ENCODE results near the gene TNC. TPM values are rescaled to one million over a fixed set of nuclear protein-coding genes. Genes with fewer than 3 reads are reported as not detected.

TNC gene
- polyA plus RNA-seq, 1 donor, result 43.4 TPM

GRCh38 chr9:115013998-115014397 lies 104.0 kb downstream of the TNC start:
- no peak for DNase-seq (ENCODE audit: low read depth)

GRCh38 chr9:115012486-115012885 lies 105.5 kb downstream of the TNC start:
- no peak for DNase-seq (ENCODE audit: low read depth)

- DNase-seq (ENCODE audit: low read depth), result no peak
Measured at GRCh38 chr9:115010874-115011273, 107.1 kb downstream of the TNC start.

GRCh38 chr9:115008536-115009270 lies 109.3 kb downstream of the TNC start:
- no peak for DNase-seq (ENCODE audit: low read depth)

GRCh38 chr9:115006660-115007059 lies 111.3 kb downstream of the TNC start:
- no peak for DNase-seq (ENCODE audit: low read depth)

GRCh38 chr9:115005322-115005721 lies 112.6 kb downstream of the TNC start:
- no peak for DNase-seq (ENCODE audit: low read depth)

- DNase-seq (ENCODE audit: low read depth), result no peak
Measured at GRCh38 chr9:115004545-115004944, 113.4 kb downstream of the TNC start.

- DNase-seq (ENCODE audit: low read depth), result no peak
Measured at GRCh38 chr9:115002371-115003120, 115.4 kb downstream of the TNC start.

GRCh38 chr9:115000217-115000639 lies 117.7 kb downstream of the TNC start:
- no peak for DNase-seq (ENCODE audit: low read depth)

GRCh38 chr9:114998326-114998725 lies 119.6 kb downstream of the TNC start:
- DNase-seq (ENCODE audit: low read depth), result no peak

- DNase-seq (ENCODE audit: low read depth), result no peak
Measured at GRCh38 chr9:114995681-114996221, 122.2 kb downstream of the TNC start.

- DNase-seq (ENCODE audit: low read depth), result no peak
Measured at GRCh38 chr9:114994768-114995167, 123.2 kb downstream of the TNC start.

GRCh38 chr9:114991861-114992260 lies 126.1 kb downstream of the TNC start:
- no peak for DNase-seq (ENCODE audit: low read depth)

- no peak for DNase-seq (ENCODE audit: low read depth)
Measured at GRCh38 chr9:114990901-114991300, 127.1 kb downstream of the TNC start.

- DNase-seq (ENCODE audit: low read depth), result no peak
Measured at GRCh38 chr9:114989600-114990410, 128.2 kb downstream of the TNC start.

GRCh38 chr9:114988962-114989599 lies 128.9 kb downstream of the TNC start:
- DNase-seq (ENCODE audit: low read depth), result no peak

- DNase-seq (ENCODE audit: low read depth), result no peak
Measured at GRCh38 chr9:114987116-114987515, 130.8 kb downstream of the TNC start.

GRCh38 chr9:114985959-114986501 lies 131.9 kb downstream of the TNC start:
- no peak for DNase-seq (ENCODE audit: low read depth)

- no peak for DNase-seq (ENCODE audit: low read depth)
Measured at GRCh38 chr9:114981063-114981462, 136.9 kb downstream of the TNC start.

- DNase-seq (ENCODE audit: low read depth), result no peak
Measured at GRCh38 chr9:114973216-114973615, 144.7 kb downstream of the TNC start.

- DNase-seq (ENCODE audit: low read depth), result no peak
Measured at GRCh38 chr9:114972510-114973136, 145.3 kb downstream of the TNC start.
